HG03159 (cell line): Measurements from ENCODE around the gene FUT3.

Experiments used
- ATAC-seq: cut with Tn5 transposase; IDR thresholded peaks from one replicate; pipeline ENCODE4 v1.9.1; 2021; ENCODE audit warnings: mild to moderate bottlenecking, moderate library complexity; ENCODE audit not compliant: unreplicated experiment

The FUT3 gene

GRCh38 chr19:5826531-5827341 lies 24.5 kb downstream of the FUT3 start:
- no peak for ATAC-seq

- ATAC-seq: no peak
Observed at GRCh38 chr19:5825178-5825577, 26.1 kb downstream of the FUT3 start.

GRCh38 chr19:5824751-5825150 lies 26.5 kb downstream of the FUT3 start:
- ATAC-seq: no peak

GRCh38 chr19:5823579-5824281 lies 27.5 kb downstream of the FUT3 start:
- no peak for ATAC-seq

- ATAC-seq: no peak
Observed at GRCh38 chr19:5822181-5822844, 28.9 kb downstream of the FUT3 start.

- no peak for ATAC-seq
Observed at GRCh38 chr19:5821521-5822180, 29.6 kb downstream of the FUT3 start.

GRCh38 chr19:5820785-5821184 lies 30.5 kb downstream of the FUT3 start:
- ATAC-seq: no peak

- no peak for ATAC-seq
Observed at GRCh38 chr19:5818594-5818993, 32.7 kb downstream of the FUT3 start.

GRCh38 chr19:5817218-5817617 lies 34.0 kb downstream of the FUT3 start:
- ATAC-seq: no peak

GRCh38 chr19:5814852-5815246 lies 36.4 kb downstream of the FUT3 start:
- no peak for ATAC-seq

- no peak for ATAC-seq
Observed at GRCh38 chr19:5814123-5814851, 37.0 kb downstream of the FUT3 start.

GRCh38 chr19:5811117-5811516 lies 40.1 kb downstream of the FUT3 start:
- ATAC-seq: no peak

GRCh38 chr19:5809469-5809868 lies 41.8 kb downstream of the FUT3 start:
- no peak for ATAC-seq

- no peak for ATAC-seq
Observed at GRCh38 chr19:5809053-5809452, 42.2 kb downstream of the FUT3 start.

GRCh38 chr19:5808120-5808816 lies 43.0 kb downstream of the FUT3 start:
- no peak for ATAC-seq

GRCh38 chr19:5806905-5807304 lies 44.3 kb downstream of the FUT3 start:
- ATAC-seq: no peak

- ATAC-seq: no peak
Observed at GRCh38 chr19:5806133-5806489, 45.1 kb downstream of the FUT3 start.

GRCh38 chr19:5805462-5806132 lies 45.7 kb downstream of the FUT3 start:
- no peak for ATAC-seq
